Mesodermal cell (in vitro differentiated cells): ENCODE results near the gene AMMECR1.
"Not testable (repeated sequence)": the region's sequence is repeated elsewhere in the genome, so short reads cannot be mapped to it uniquely, and the experiment has no call there.

Experiments
- H3K27ac ChIP-seq: 2 replicates; pipeline ENCODE4 v1.7.0; 2013; ENCODE audit warnings: mild to moderate bottlenecking, low read depth, low read length, moderate library complexity; ENCODE audit not compliant: severe bottlenecking
- H3K36me3 ChIP-seq: 2 replicates; pipeline ENCODE4 v1.7.1; 2013; ENCODE audit warnings: mild to moderate bottlenecking, low read length, moderate library complexity; ENCODE audit not compliant: control insufficient read depth, insufficient read depth
- H3K4me1 ChIP-seq: one replicate; pipeline ENCODE4 v1.7.1; 2013; ENCODE audit warnings: mild to moderate bottlenecking, low read length; ENCODE audit not compliant: insufficient read depth, control insufficient read depth, poor library complexity, severe bottlenecking
- H3K4me3 ChIP-seq: 2 replicates; pipeline ENCODE4 v1.7.0; 2013; ENCODE audit warnings: low read length, control low read depth, mild to moderate bottlenecking; ENCODE audit not compliant: insufficient read depth, poor library complexity, severe bottlenecking; ENCODE audit errors: extremely low read depth
- H3K9me3 ChIP-seq: 2 replicates; pipeline ENCODE4 v1.7.1; 2013; ENCODE audit warnings: mild to moderate bottlenecking, low read length, moderate library complexity; ENCODE audit not compliant: control insufficient read depth
- WGBS, 2 experiments: methylation state at CpG; one replicate each; pipeline ENCODE4 v1.1.5; 2013; ENCODE audit warnings: missing lambda C conversion rate in 2 of 2; ENCODE audit not compliant: insufficient coverage in 2 of 2; 5-methylcytosine and 5-hydroxymethylcytosine counted together

AMMECR1 gene

GRCh38 chrX:110157444-110157843, 160.4 kb downstream of the AMMECR1 start:
- peaks cover 4% of the 10 kb centered on the region for H3K36me3 ChIP-seq
- H3K27ac ChIP-seq = no peak overlapping the region
- no peaks in the 10 kb centered on the region for H3K9me3 ChIP-seq
- no CpG with 5 or more reads among the region's 1 CpG for WGBS, 2 experiments
- no peak overlapping the region for H3K4me3 ChIP-seq
- H3K4me1 ChIP-seq = peaks cover 5% of the 10 kb centered on the region

DNA sequence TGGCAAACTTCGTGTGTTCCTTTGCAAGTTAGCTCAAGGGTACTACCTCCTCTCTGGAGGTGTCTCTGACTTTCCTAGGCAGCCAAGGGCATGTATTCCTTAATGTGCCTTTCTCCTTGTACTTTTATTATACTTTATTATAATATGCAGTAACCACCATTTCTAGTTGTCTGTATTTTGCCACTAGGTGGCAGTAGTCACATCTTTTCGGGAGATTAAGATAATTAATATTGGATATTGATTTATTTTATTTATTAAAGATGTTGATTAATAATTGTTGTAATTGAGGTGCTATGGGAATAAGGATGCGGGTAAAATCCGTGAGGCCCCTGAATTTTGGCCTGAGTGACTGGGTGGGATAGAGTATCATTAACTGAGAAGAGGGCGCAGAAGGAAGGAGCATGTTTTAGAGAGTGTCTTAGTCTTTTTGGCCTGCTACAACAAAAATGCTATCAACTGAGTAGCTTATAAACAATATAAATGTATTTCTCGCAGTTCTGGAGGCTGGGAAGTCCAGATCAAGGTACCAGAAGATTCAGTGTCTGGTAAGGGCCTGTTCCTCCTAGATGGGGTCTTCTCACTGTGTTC, 161.6 kb downstream of the AMMECR1 start:
- Histone ChIP-seq H3K4me3 (no peak overlapping the region), H3K27ac (no peak overlapping the region), H3K9me3 (no peaks in the 10 kb centered on the region), H3K4me1 (peaks cover 5% of the 10 kb centered on the region), H3K36me3 (peaks cover 4% of the 10 kb centered on the region)
- WGBS, 2 experiments = 79 to 100% methylated on average over 1 to 3 of the region's 6 CpGs

DNA sequence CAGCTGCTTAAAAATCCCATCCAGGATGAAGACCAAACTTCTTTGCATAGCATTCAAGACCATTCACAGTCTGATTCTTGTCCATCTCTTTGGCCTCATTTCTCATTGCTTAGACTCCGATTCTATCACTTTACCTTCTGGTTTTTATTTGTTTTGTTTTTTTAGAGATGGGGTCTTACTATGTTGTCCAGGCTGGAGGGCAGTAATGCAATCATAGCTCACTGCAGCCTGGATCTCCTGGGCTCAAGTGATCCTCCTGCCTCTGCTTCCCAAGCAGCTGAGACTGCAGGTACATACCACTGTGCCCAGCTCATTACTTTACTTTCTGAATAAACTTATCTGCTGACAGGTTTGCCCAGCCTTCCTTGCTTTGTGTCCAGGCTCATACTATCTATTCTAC, 162.1 kb downstream of the AMMECR1 start:
- Histone ChIP-seq H3K4me1 (peaks cover under 1% of the 10 kb centered on the region), H3K36me3 (peaks cover 4% of the 10 kb centered on the region), H3K9me3 (no peaks in the 10 kb centered on the region), H3K4me3 (no peak overlapping the region), H3K27ac (no peak overlapping the region)
- WGBS, 2 experiments = no CpG with 5 or more reads among the region's 1 CpG

DNA sequence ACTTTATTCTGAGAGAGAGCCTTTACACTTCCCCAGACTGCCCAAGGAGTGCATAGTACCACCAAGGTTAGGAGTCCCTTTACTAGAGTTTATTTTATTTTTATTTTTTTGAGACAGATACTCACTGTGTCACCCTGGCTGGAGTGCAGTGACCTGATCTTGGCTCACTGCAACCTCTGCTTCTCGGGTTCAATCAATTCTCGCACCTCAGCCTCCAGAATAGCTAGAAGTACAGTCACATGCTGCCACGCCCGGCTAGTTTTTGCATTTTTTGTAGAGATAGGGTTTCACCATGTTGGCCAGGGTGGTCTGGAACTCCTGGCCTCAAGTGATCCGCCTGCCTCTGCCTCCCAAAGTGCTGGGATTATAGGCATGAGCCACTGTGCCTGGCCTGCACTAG, 163.6 kb downstream of the AMMECR1 start:
- WGBS, 2 experiments = 100% methylated on average over 1 to 3 of the region's 5 CpGs
- not testable (repeated sequence) for H3K27ac ChIP-seq, H3K36me3 ChIP-seq, H3K4me3 ChIP-seq, H3K9me3 ChIP-seq, H3K4me1 ChIP-seq

DNA sequence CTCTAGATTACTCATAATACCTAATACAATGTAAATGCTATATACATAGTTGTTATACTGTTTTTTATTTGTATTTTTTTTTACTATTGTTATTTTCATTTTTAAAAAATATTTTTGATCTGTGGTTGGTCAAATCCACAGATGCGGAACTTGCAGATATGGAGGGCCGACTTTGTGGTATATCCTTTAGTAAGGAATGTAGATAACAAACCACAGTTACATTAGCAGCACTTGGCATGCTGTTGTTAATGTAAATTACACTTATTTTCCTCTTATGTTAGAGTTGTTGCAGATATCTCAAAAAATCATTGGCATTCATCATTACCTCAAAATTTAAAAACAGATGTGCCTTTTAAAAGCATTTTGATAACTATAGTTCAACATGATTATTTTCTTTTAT, 164.0 kb downstream of the AMMECR1 start:
- H3K36me3 ChIP-seq = peaks cover 10% of the 10 kb centered on the region
- H3K4me3 ChIP-seq = no peak overlapping the region
- WGBS, 2 experiments = no CpG with 5 or more reads among the region's 2 CpGs
- no peaks in the 10 kb centered on the region for H3K9me3 ChIP-seq
- no peak overlapping the region for H3K27ac ChIP-seq
- no peaks in the 10 kb centered on the region for H3K4me1 ChIP-seq

DNA sequence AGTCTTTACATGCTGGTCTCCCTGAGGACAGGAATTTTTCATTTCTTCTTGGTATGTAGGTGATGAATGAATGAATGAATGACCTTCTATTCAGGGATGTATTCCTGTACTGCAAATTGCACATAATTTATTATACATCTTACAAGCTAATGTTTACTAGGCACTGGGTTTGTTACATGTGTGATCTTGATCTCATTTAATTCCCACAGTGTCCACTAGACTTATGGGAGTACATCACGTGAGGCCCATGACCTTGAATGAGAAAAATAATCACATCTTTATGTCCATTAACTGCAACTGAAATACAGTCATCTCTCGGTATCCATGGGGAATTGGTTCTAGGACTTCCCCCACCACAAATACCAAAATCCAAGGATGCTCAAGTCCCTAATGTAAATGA, 164.6 kb downstream of the AMMECR1 start:
- H3K4me3 ChIP-seq = no peak overlapping the region
- no peaks in the 10 kb centered on the region for H3K9me3 ChIP-seq
- H3K4me1 ChIP-seq = no peaks in the 10 kb centered on the region
- H3K36me3 ChIP-seq = peaks cover 10% of the 10 kb centered on the region
- 100% methylated on average over 1 of the region's 2 CpGs; no CpG with 5 or more reads in 1 of the 2 experiments for whole genome bisulfite sequencing, 2 experiments
- no peak overlapping the region for H3K27ac ChIP-seq

DNA sequence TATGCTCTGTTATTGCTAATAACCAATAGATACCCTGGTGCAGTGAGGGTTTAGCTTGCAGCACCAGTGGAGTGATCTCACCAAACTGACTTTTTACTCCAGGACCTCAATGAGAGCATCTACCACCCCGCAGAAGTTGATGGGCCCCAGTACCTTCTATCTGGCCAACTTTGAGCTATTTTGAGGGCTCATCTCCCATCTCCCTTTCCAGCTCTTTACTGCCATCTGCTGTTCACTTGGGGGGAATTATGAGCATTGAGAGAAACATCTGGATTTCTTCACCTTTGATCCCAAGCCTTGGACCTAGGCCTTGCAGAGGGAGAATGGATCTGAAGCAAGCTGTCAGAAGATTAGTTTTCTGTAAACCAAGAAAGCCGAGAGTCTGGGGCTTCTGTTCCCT, 171.4 kb downstream of the AMMECR1 start:
- Histone ChIP-seq H3K9me3 (no peaks in the 10 kb centered on the region), H3K4me1 (peaks cover 4% of the 10 kb centered on the region), H3K27ac (no peak overlapping the region), H3K4me3 (no peak overlapping the region), H3K36me3 (peaks cover 9% of the 10 kb centered on the region)
- no CpG with 5 or more reads among the region's 2 CpGs for WGBS, 2 experiments

DNA sequence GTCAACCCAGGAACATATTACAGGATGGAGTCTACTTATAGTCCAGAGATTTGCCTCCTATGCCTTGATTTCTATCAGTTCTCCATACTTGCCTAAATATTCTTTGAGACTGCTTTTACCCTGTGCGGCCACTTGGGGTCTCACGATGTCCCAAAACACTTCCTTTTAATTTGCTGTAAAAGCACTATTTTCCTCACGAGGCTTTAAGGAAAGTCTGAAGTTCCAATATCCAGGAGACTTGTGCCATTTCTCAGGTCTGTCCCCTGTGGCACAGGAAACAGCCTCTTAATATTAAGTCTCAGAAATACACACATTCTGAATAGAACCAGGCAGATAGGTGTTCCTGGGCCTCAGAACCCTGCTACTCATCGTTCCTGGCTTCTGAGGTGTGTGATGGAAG, 172.0 kb downstream of the AMMECR1 start:
- no peak overlapping the region for H3K27ac ChIP-seq
- no peak overlapping the region for H3K4me3 ChIP-seq
- peaks cover 9% of the 10 kb centered on the region for H3K36me3 ChIP-seq
- H3K4me1 ChIP-seq = peaks cover 4% of the 10 kb centered on the region
- WGBS, 2 experiments = no CpG with 5 or more reads among the region's 4 CpGs
- no peaks in the 10 kb centered on the region for H3K9me3 ChIP-seq

DNA sequence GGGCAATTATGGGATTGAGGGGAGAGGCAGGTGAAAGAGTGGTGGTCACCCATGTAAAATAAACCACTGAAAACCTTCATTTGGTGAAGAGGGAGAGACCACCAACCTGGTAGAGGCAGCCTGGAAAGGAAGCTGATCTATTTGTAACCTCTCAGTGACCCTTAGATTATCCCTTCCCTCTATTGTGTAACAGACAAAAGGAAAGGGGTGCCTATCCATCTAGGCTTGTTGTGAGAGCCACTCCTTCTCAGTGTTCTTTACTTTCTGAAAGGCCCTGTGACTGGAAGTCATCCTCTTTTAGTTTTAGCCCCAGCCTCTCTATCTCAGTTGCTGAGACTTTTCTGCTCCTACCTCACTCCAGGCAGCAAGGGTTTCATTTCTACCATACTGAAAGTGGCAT, 172.6 kb downstream of the AMMECR1 start:
- Histone ChIP-seq H3K4me3 (no peak overlapping the region), H3K27ac (no peak overlapping the region), H3K9me3 (no peaks in the 10 kb centered on the region), H3K36me3 (peaks cover 9% of the 10 kb centered on the region), H3K4me1 (peaks cover 4% of the 10 kb centered on the region)
